OCI-LY1 (cell line): ENCODE results near the gene SCNN1B.

Experiments
- H2AFZ ChIP-seq: fragments of 200-600 bp; sonication (generic), shearing (Covaris generic); 2 replicates; pipeline ENCODE4 v1.6.0; 2014; ENCODE audit warnings: antibody characterized with exemption, mild to moderate bottlenecking, low read length
- H3F3A ChIP-seq: fragments of 200-600 bp; sonication (generic), shearing (Covaris generic); 2 replicates; pipeline ENCODE4 v1.6.0; 2014; ENCODE audit warnings: mild to moderate bottlenecking, antibody characterized with exemption, low read length, moderate library complexity; ENCODE audit not compliant: insufficient read depth
- H3K27ac ChIP-seq: fragments of 200-600 bp; sonication (generic); 2 replicates; pipeline ENCODE4 v1.5.1; 2014; ENCODE audit warnings: low read length, mixed run types, mild to moderate bottlenecking, low read depth; ENCODE audit not compliant: poor library complexity, severe bottlenecking
- H3K27me3 ChIP-seq: fragments of 200-600 bp; sonication (generic); 2 replicates; pipeline ENCODE4 v1.6.0; 2014; ENCODE audit warnings: antibody characterized with exemption, mild to moderate bottlenecking, low read length, moderate library complexity; ENCODE audit not compliant: insufficient read depth
- H3K36me3 ChIP-seq: fragments of 200-600 bp; sonication (generic); 2 replicates; pipeline ENCODE4 v1.6.1; 2014; ENCODE audit warnings: mild to moderate bottlenecking, antibody characterized with exemption, low read length, moderate library complexity, mixed read lengths; ENCODE audit not compliant: insufficient read depth
- H3K4me1 ChIP-seq: fragments of 200-600 bp; sonication (generic); 2 replicates; pipeline ENCODE4 v1.5.1; 2014; ENCODE audit warnings: mild to moderate bottlenecking, low read length, moderate library complexity; ENCODE audit not compliant: insufficient read depth, severe bottlenecking
- H3K4me2 ChIP-seq: fragments of 200-600 bp; sonication (generic), shearing (Covaris generic); 2 replicates; pipeline ENCODE4 v1.6.1; 2014; ENCODE audit warnings: low read length
- H3K4me3 ChIP-seq: fragments of 200-600 bp; sonication (generic); 2 replicates; pipeline ENCODE4 v1.5.1; 2014; ENCODE audit warnings: low read length, low read depth, mild to moderate bottlenecking, mixed read lengths; ENCODE audit not compliant: poor library complexity, severe bottlenecking
- H3K79me2 ChIP-seq: fragments of 200-600 bp; shearing (Covaris generic); 2 replicates; pipeline ENCODE4 v1.6.1; 2016; ENCODE audit warnings: mixed run types, low read length, mixed read lengths; ENCODE audit not compliant: insufficient read depth
- H3K9ac ChIP-seq: fragments of 200-600 bp; sonication (generic), shearing (Covaris generic); 2 replicates; pipeline ENCODE4 v1.6.1; 2014; ENCODE audit warnings: mild to moderate bottlenecking, low read length, mixed read lengths
- H3K9me2 ChIP-seq: fragments of 200-600 bp; sonication (generic), shearing (Covaris generic); 2 replicates; pipeline ENCODE4 v1.6.1; 2014; ENCODE audit warnings: low read depth, mild to moderate bottlenecking, low read length, mixed read lengths
- H3K9me3 ChIP-seq: fragments of 200-600 bp; shearing (Covaris generic); 2 replicates; pipeline ENCODE4 v1.6.1; 2014; ENCODE audit warnings: low read length, mixed read lengths
- H4K20me1 ChIP-seq: fragments of 200-600 bp; sonication (generic), shearing (Covaris generic); 2 replicates; pipeline ENCODE4 v1.6.0; 2016; ENCODE audit warnings: mild to moderate bottlenecking, low read length; ENCODE audit not compliant: insufficient read depth
- CTCF ChIP-seq: fragments of 200-600 bp; sonication (generic), shearing (Covaris generic); IDR thresholded peaks from 2 replicates; pipeline ENCODE4 v1.5.1; 2017; ENCODE audit warnings: mild to moderate bottlenecking, antibody characterized with exemption, low read length, moderate library complexity, mixed read lengths
- EZH2 ChIP-seq: fragments of 200-600 bp; sonication (generic), shearing (Covaris generic); IDR thresholded peaks from 2 replicates; pipeline ENCODE4 v1.8.0; 2017; ENCODE audit warnings: borderline replicate concordance, mixed run types, mild to moderate bottlenecking, antibody characterized with exemption, low read length, moderate library complexity, mixed read lengths

SCNN1B gene

GRCh38 chr16:23301251-23302044 is 654 bp upstream of the SCNN1B start:
- TF ChIP-seq EZH2, result no peak
- no peak for TF ChIP-seq CTCF
- H3K27me3 ChIP-seq, result peaks cover 5% of the 10 kb centered on the region
- H3K9me2 ChIP-seq, result no peaks in the 10 kb centered on the region
- H4K20me1 ChIP-seq, result no peaks in the 10 kb centered on the region
- no peak overlapping the region for H2AFZ ChIP-seq
- H3K4me1 ChIP-seq, result peaks cover 11% of the 10 kb centered on the region
- H3K4me3 ChIP-seq, result peak overlapping the region; percentile 60
- no peak overlapping the region; the same call in 1 of the 2 replicates for H3K9ac ChIP-seq
- no peaks in the 10 kb centered on the region for H3K79me2 ChIP-seq
- H3K27ac ChIP-seq, result no peak overlapping the region
- no peaks in the 10 kb centered on the region for H3F3A ChIP-seq
- no peaks in the 10 kb centered on the region for H3K9me3 ChIP-seq
- H3K4me2 ChIP-seq, result peak overlapping the region; percentile 80
- no peaks in the 10 kb centered on the region for H3K36me3 ChIP-seq

GRCh38 chr16:23303685-23304084 is 1.6 kb downstream of the SCNN1B start:
- Histone ChIP-seq H3K4me3 (no peak overlapping the region), H2AFZ (no peak overlapping the region), H3K27me3 (peaks cover 5% of the 10 kb centered on the region), H3K79me2 (no peaks in the 10 kb centered on the region), H3K4me1 (peaks cover 7% of the 10 kb centered on the region), H3K36me3 (no peaks in the 10 kb centered on the region), H3K9me3 (no peaks in the 10 kb centered on the region), H3K9me2 (no peaks in the 10 kb centered on the region), H3K9ac (no peak overlapping the region), H4K20me1 (no peaks in the 10 kb centered on the region), H3F3A (no peaks in the 10 kb centered on the region), H3K4me2 (no peak overlapping the region), H3K27ac (no peak overlapping the region)
- TF ChIP-seq EZH2 (no peak), CTCF (no peak)

GRCh38 chr16:23304620-23305019 is 2.5 kb downstream of the SCNN1B start:
- peaks cover 5% of the 10 kb centered on the region for H3K27me3 ChIP-seq
- no peaks in the 10 kb centered on the region for H4K20me1 ChIP-seq
- TF ChIP-seq CTCF (no peak), EZH2 (no peak)
- no peaks in the 10 kb centered on the region for H3K9me2 ChIP-seq
- no peaks in the 10 kb centered on the region for H3F3A ChIP-seq
- no peak overlapping the region for H3K9ac ChIP-seq
- peaks cover 7% of the 10 kb centered on the region for H3K4me1 ChIP-seq
- no peak overlapping the region for H3K4me3 ChIP-seq
- H2AFZ ChIP-seq, result no peak overlapping the region
- H3K36me3 ChIP-seq, result no peaks in the 10 kb centered on the region
- H3K4me2 ChIP-seq, result no peak overlapping the region
- no peaks in the 10 kb centered on the region for H3K9me3 ChIP-seq
- H3K27ac ChIP-seq, result no peak overlapping the region
- no peaks in the 10 kb centered on the region for H3K79me2 ChIP-seq
